Measurements from ENCODE around the gene GIGYF1. TPM values are rescaled to one million over a fixed set of nuclear protein-coding genes. Genes with fewer than 3 reads are reported as not detected.
A peak's percentile ranks its signal among the peaks of the same experiment; 100 is the strongest.

Gene GIGYF1
- total and polyA plus RNA-seq, 2 of the 4 experiments (the other 2 are of a cell fraction): 3.0 to 10.7 TPM

GRCh38 chr7:100722480-100723212 lies 28.6 kb upstream of the GIGYF1 start:
- H2AK9ac ChIP-seq (replicated peaks; ENCODE audit: low read depth, low read length, poor library complexity): no peak overlapping the region
- H4K8ac ChIP-seq (ENCODE audit: low read depth in 2 of 2, low read length in 2 of 2): no peak overlapping the region
- in situ Hi-C loops (cut with MboI; ENCODE audit: low sequenced_read_pairs) (loop anchor here (25.0 kb wide), 1 partner anchor 340 kb away; no protein-coding TSS in a partner anchor), intact Hi-C loops (cut with micrococcal nuclease) (no loop called here), dilution Hi-C loops (cut with HindIII; ENCODE audit: low sequenced_read_pairs, unreplicated experiment) (no loop called here)
- no peak overlapping the region for H2AK5ac ChIP-seq (ENCODE audit: low read depth, low read length)
- DNase-seq (no peak), ATAC-seq (ENCODE audit: low read depth) (no peak)
- TF ChIP-seq NFE2L2 (IDR thresholded peaks at IDR 0.05; ENCODE audit: low read depth, low read length): no peak
- no peak for TF ChIP-seq RCOR1 (IDR thresholded peaks at IDR 0.05; ENCODE audit: insufficient replicate concordance, low read length)
- no peak for TF ChIP-seq RFX5 (IDR thresholded peaks at IDR 0.05; ENCODE audit: low read depth, low read length)
- no peak for TF ChIP-seq CHD1 (IDR thresholded peaks at IDR 0.05; ENCODE audit: low read depth, low read length)
- no peak for TF ChIP-seq USF2 (IDR thresholded peaks at IDR 0.05; ENCODE audit: low read depth, low read length)
- no peak for TF ChIP-seq MAZ (IDR thresholded peaks at IDR 0.05; ENCODE audit: borderline replicate concordance, low read depth, low read length)
- TF ChIP-seq FOS (IDR thresholded peaks at IDR 0.05; ENCODE audit: low read depth, low read length): no peak
- no peak for TF ChIP-seq MXI1 (IDR thresholded peaks at IDR 0.05; ENCODE audit: borderline replicate concordance, low read depth, low read length)
- H2BK20ac ChIP-seq (ENCODE audit: low read depth, low read length): no peak overlapping the region
- H4K91ac ChIP-seq (ENCODE audit: insufficient read depth, low read depth, low read length): no peak overlapping the region
- H3K9ac ChIP-seq (ENCODE audit: low read depth, low read length): no peak overlapping the region
- peaks cover 3% of the 10 kb centered on the region; the same call in 1 of the 2 replicates for H4K20me1 ChIP-seq (ENCODE audit: insufficient read depth, low read length)
- H3K9me1 ChIP-seq (ENCODE audit: insufficient read depth, low read length): no peaks in the 10 kb centered on the region
- peaks cover 8% of the 10 kb centered on the region for H3K9me3 ChIP-seq (ENCODE audit: control insufficient read depth, insufficient read depth, low read length)
- peak overlapping the region; percentile 33 for H2AFZ ChIP-seq (replicated peaks; ENCODE audit: low read length, poor library complexity)
- no peak overlapping the region for H2BK5ac ChIP-seq (ENCODE audit: low read depth, low read length, poor library complexity, severe bottlenecking)
- no peaks in the 10 kb centered on the region for H3K79me1 ChIP-seq (ENCODE audit: low read depth in 1 of 2, low read length in 2 of 2)
- H3K56ac ChIP-seq (ENCODE audit: extremely low read depth, insufficient read depth, low read length): no peak overlapping the region
- no peak overlapping the region for H3K27ac ChIP-seq (ENCODE audit: insufficient read depth, low read length)
- no peak overlapping the region for H2BK15ac ChIP-seq (ENCODE audit: low read depth, low read length)
- H3K23ac ChIP-seq (ENCODE audit: low read depth, low read length): no peak overlapping the region
- CTCF ChIA-PET: interaction anchor here (0.6 to 1.8 kb wide), 2 partner anchors 34 to 129 kb away, joined by 3 to 7 read pairs; partner anchors contain the start of gene SLC12A9
- H4K5ac ChIP-seq (ENCODE audit: low read depth, low read length): no peak overlapping the region
- H2BK120ac ChIP-seq (ENCODE audit: low read depth, low read length): no peak overlapping the region
- POLR2A ChIA-PET (ENCODE audit: unreplicated experiment): no interaction called here
- H3K36me3 ChIP-seq (ENCODE audit: control insufficient read depth, insufficient read depth, low read length): no peaks in the 10 kb centered on the region
- WGBS, 2 experiments (ENCODE audit: extremely low coverage in 2 of 2, insufficient read length in 1 of 2): 80% methylated on average over 3 of the region's 17 CpGs; no CpG with 5 or more reads in 1 of the 2 experiments
- H3K27me3 ChIP-seq (ENCODE audit: control insufficient read depth, insufficient read depth, low read length): peaks cover 48% of the 10 kb centered on the region
- no peak overlapping the region for H3K14ac ChIP-seq (replicated peaks; ENCODE audit: low read depth, low read length)
- no peak overlapping the region for H3K4me2 ChIP-seq (ENCODE audit: low read depth, low read length)
- no TSS peak for BruUV-seq (replicated peaks)
- peaks cover 9% of the 10 kb centered on the region for H3K4me1 ChIP-seq (ENCODE audit: control insufficient read depth, insufficient read depth, low read length)
- no peak overlapping the region for H3K4me3 ChIP-seq (ENCODE audit: insufficient read depth, low read depth, low read length)
- H3K18ac ChIP-seq (ENCODE audit: low read depth, low read length): no peak overlapping the region
- H3K4ac ChIP-seq (ENCODE audit: low read depth, low read length): no peak overlapping the region

Measured in IMR-90 (cell line).